ENCODE measurements around the gene HAPLN1. TPM values are rescaled to one million over a fixed set of nuclear protein-coding genes. Genes with fewer than 3 reads are reported as not detected.

HAPLN1 gene
- total RNA-seq, 1 donor from 2014 or later = not detected

DNA sequence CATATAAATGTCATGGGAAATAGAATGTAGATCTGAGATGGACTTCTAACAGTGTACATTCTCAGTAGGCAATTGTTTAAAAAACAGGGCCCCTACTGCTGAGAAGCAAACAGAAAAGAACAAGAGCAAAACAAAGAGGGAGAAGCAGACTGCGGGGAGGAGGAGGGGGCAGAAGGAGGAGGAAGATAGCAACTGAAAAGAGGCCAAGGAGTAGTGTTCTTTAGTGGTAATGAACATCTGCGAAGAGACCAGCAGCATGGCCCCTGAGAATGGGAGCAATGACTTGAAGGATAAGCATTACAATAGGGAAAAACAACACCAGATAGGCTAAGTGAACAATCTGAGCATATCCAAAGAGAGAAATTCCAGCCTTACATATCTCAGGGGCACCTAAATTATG is 36.8 kb downstream of the HAPLN1 start:
- DNase-seq (ENCODE audit: low read depth) (no peak), FAIRE-seq (no peak)
- no peak for TF ChIP-seq CTCF (IDR thresholded peaks at IDR 0.05; ENCODE audit: insufficient read depth, low read length, severe bottlenecking)
- Histone ChIP-seq H3K27me3 (ENCODE audit: control insufficient read depth, insufficient read depth, low read length) (no peaks in the 10 kb centered on the region), H3K4me3 (ENCODE audit: low read depth, low read length) (no peak overlapping the region), H3K36me3 (ENCODE audit: control insufficient read depth, insufficient read depth, low read length) (no peaks in the 10 kb centered on the region)

DNA sequence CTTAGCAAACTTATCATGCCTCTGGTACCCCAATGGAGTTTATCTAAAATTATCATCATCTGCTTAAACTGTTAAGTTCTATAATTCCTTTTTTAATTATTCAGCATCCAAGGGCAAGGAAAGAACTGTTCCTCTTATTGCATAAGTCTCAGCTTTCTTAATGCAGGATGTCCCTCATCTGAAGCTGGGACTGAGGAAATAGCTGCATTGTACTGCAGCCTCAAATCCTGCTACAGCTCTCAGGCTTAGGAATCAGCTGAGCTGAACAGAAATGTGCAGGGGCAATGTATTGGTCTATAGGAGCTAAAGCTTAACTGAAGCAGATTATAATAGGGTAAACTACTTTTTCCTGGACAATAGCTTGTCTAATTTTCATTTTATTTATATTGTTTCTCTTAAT is 48.0 kb downstream of the HAPLN1 start:
- FAIRE-seq = no peak
- no peak for DNase-seq (ENCODE audit: low read depth)
- H3K27me3 ChIP-seq (ENCODE audit: control insufficient read depth, insufficient read depth, low read length) = no peaks in the 10 kb centered on the region
- no peak overlapping the region for H3K4me3 ChIP-seq (ENCODE audit: low read depth, low read length)
- no peaks in the 10 kb centered on the region for H3K36me3 ChIP-seq (ENCODE audit: control insufficient read depth, insufficient read depth, low read length)
- no peak for TF ChIP-seq CTCF (IDR thresholded peaks at IDR 0.05; ENCODE audit: insufficient read depth, low read length, severe bottlenecking)

DNA sequence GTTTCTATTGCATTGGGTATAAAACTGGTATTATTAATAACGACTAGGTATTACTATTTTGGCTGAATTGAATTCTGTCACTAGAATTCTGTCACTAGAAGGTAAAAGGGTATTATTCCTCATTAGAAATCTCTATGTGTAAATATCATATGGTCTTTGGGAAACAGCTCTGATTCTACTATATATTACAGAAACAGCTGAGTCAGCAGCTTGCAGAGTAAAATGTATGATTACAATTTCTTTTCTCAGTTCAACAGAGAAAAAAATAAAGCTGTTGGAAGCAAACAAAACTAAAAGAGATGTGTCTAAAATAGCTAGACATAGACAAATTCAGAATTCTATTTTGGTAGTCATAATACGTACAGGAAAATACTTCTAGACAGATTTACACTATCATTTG is 48.5 kb downstream of the HAPLN1 start:
- Histone ChIP-seq H3K27me3 (ENCODE audit: control insufficient read depth, insufficient read depth, low read length) (no peaks in the 10 kb centered on the region), H3K36me3 (ENCODE audit: control insufficient read depth, insufficient read depth, low read length) (no peaks in the 10 kb centered on the region), H3K4me3 (ENCODE audit: low read depth, low read length) (no peak overlapping the region)
- DNase-seq (ENCODE audit: low read depth) = no peak
- FAIRE-seq = no peak
- TF ChIP-seq CTCF (IDR thresholded peaks at IDR 0.05; ENCODE audit: insufficient read depth, low read length, severe bottlenecking) = no peak

DNA sequence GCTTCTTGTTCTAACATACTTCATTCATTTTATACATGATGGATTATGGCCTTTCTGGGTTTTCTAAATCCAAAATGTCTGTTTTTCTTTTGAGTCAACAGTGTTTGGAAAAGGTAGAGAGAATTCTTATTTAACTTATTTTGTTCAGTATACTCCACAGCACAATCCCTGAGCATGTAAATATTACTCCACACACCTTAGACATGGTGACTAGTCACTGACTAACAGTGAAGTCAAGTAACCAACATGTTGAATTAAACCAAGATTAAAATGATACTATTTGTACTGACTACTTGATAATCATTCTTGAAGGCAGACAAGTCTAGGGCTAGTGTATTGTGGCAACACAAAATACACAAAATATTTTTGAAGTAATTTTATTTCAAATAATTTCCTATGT is 55.0 kb downstream of the HAPLN1 start:
- no peaks in the 10 kb centered on the region for H3K36me3 ChIP-seq (ENCODE audit: control insufficient read depth, insufficient read depth, low read length)
- no peak for TF ChIP-seq CTCF (IDR thresholded peaks at IDR 0.05; ENCODE audit: insufficient read depth, low read length, severe bottlenecking)
- no peak for FAIRE-seq
- peak; percentile 79 for DNase-seq (ENCODE audit: low read depth)
- H3K27me3 ChIP-seq (ENCODE audit: control insufficient read depth, insufficient read depth, low read length) = no peaks in the 10 kb centered on the region
- no peak overlapping the region for H3K4me3 ChIP-seq (ENCODE audit: low read depth, low read length)

DNA sequence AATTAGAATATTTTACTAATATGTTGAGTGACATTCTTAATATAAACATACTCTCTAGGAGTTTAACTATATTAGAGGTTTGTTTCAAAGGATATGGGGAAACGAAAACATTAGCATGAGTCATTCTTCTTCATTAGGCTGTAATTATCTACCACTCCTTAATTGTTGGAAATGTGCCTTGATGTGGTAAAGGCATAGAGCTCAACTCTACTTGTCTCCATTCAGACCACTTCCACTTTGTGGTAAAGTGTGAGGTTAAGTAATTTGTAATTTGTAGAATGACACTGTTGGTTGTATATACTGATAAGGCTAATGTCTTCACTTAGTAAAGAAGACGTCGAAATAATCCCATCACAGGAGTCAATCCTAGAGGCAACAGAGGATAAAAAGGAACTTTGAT is 58.1 kb downstream of the HAPLN1 start:
- DNase-seq (ENCODE audit: low read depth) (no peak), FAIRE-seq (no peak)
- no peaks in the 10 kb centered on the region for H3K36me3 ChIP-seq (ENCODE audit: control insufficient read depth, insufficient read depth, low read length)
- no peak overlapping the region for H3K4me3 ChIP-seq (ENCODE audit: low read depth, low read length)
- no peak for TF ChIP-seq CTCF (IDR thresholded peaks at IDR 0.05; ENCODE audit: insufficient read depth, low read length, severe bottlenecking)
- H3K27me3 ChIP-seq (ENCODE audit: control insufficient read depth, insufficient read depth, low read length) = no peaks in the 10 kb centered on the region

DNA sequence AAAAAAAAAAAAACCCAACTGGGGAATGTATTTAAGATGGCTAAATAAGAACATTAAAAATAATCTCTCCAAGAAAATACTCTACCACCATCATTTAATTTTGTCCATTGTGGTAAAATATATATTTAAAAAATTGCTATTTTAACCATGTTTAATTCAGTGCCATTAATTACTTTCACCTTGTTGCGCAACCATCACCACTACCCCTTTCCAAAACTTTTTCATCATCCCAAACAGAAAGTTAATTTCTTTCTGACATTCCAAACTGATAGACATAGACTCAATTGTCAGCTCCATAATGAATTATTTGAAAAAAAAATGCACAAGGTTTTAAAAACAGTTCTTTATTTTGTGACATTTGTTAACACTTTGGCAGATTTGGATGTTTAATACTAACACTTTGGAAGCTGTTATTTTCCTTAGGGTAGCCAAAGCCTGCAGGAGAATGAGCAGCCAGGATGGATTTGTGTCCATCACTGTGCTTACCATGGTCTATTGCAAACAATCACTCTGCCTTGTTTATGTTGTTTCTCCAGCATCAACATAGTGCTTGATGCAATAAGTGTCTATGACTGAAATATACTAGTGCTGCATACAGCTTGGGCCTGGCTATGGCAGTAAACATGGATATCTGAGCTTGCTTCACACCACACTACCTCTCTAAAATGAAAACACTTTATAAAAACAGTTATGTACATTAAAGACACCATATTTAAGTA is 62.7 kb downstream of the HAPLN1 start:
- Histone ChIP-seq H3K36me3 (ENCODE audit: control insufficient read depth, insufficient read depth, low read length) (no peaks in the 10 kb centered on the region), H3K27me3 (ENCODE audit: control insufficient read depth, insufficient read depth, low read length) (no peaks in the 10 kb centered on the region), H3K4me3 (ENCODE audit: low read depth, low read length) (no peak overlapping the region)
- FAIRE-seq (no peak), DNase-seq (ENCODE audit: low read depth) (no peak)
- no peak for TF ChIP-seq CTCF (IDR thresholded peaks at IDR 0.05; ENCODE audit: insufficient read depth, low read length, severe bottlenecking)
